MCF 10A (cell line): Measurements from ENCODE around the gene EDAR. TPM values are rescaled to one million over a fixed set of nuclear protein-coding genes. Genes with fewer than 3 reads are reported as not detected.
A peak's percentile ranks its signal among the peaks of the same experiment; 100 is the strongest.

Source experiments
- Bru-seq: library from RNA; stranded (reverse); fragments of 400-500 nt; gene quantifications from one replicate; lab custom pipeline; 2021; lab: Mats Ljungman, UMichigan
- BruChase-seq, 2 experiments: library from RNA; stranded (reverse); fragments of 400-500 nt; gene quantifications; one replicate each; lab custom pipeline; 2021; lab: Mats Ljungman, UMichigan
- BruUV-seq: library from RNA; stranded (reverse); fragments of 400-500 nt; replicated peaks from 2 replicates; lab custom pipeline; 2021; lab: Mats Ljungman, UMichigan
- CTCF ChIA-PET: fragments of 300-600 bp; sonication (Branson Sonifier 250); formaldehyde crosslinking; extraction: SDS; loops from one replicate; lab custom pipeline; 2021; ENCODE audit warnings: antibody characterized with exemption, inconsistent platforms; lab: Yijun Ruan, JAX
- POLR2A ChIA-PET: fragments of 300-600, 350-650 bp; sonication (Branson Sonifier 250); formaldehyde crosslinking; extraction: SDS; loops from one replicate; lab custom pipeline; 2020; ENCODE audit warnings: antibody characterized with exemption, inconsistent platforms; lab: Yijun Ruan, JAX
- DNase-seq: peaks from one replicate; pipeline ENCODE4 v3.0.0-alpha.2; 2018; ENCODE audit not compliant: unreplicated experiment
- H3K27ac Mint-ChIP-seq: one replicate; pipeline ENCODE4 v1.8.0; 2022; ENCODE audit warnings: mild to moderate bottlenecking, low read depth, mixed read lengths; ENCODE audit not compliant: unreplicated experiment
- H3K27me3 Mint-ChIP-seq: one replicate; pipeline ENCODE4 v1.8.0; 2022; ENCODE audit warnings: mixed read lengths; ENCODE audit not compliant: insufficient read depth, unreplicated experiment
- H3K36me3 Mint-ChIP-seq: one replicate; pipeline ENCODE4 v1.8.0; 2022; ENCODE audit warnings: mild to moderate bottlenecking, moderate library complexity, mixed read lengths; ENCODE audit not compliant: insufficient read depth, unreplicated experiment
- H3K4me1 Mint-ChIP-seq: one replicate; pipeline ENCODE4 v1.8.0; 2022; ENCODE audit warnings: mixed read lengths; ENCODE audit not compliant: insufficient read depth, unreplicated experiment
- H3K4me3 Mint-ChIP-seq: one replicate; pipeline ENCODE4 v1.8.0; 2022; ENCODE audit warnings: mild to moderate bottlenecking, moderate library complexity, mixed read lengths; ENCODE audit not compliant: unreplicated experiment
- H3K9me3 Mint-ChIP-seq: one replicate; pipeline ENCODE4 v1.8.0; 2022; ENCODE audit warnings: mixed read lengths; ENCODE audit not compliant: unreplicated experiment
- CTCF ChIP-seq: fragments of 200-600 bp; IDR thresholded peaks from one replicate; pipeline ENCODE4 v1.8.0; 2022; ENCODE audit warnings: antibody characterized with exemption, mild to moderate bottlenecking; ENCODE audit not compliant: unreplicated experiment
- intact Hi-C: fragments of 100-400 bp; cut with micrococcal nuclease; formaldehyde crosslinking; loops from 2 replicates; pipeline ENCODE4 v1.14.1; 2022
- long read RNA-seq: library from polyadenylated mRNA; stranded (forward); transcript quantifications from one replicate; pipeline ENCODE4 v2.0.0, GENCODE V29; 2022
- total RNA-seq: library from RNA; stranded (reverse); gene quantifications from 2 replicates; pipeline ENCODE4 v1.2.3, GENCODE V29; 2022

Gene EDAR
- total RNA-seq (0.14 and 0.37 TPM in 2 replicates), Bru-seq, nascent RNA (percentile 19 among the genes with signal in this experiment), BruChase-seq, experiment 1, labeled RNA remaining after a 6-hour chase (percentile 15 among the genes with signal in this experiment), BruChase-seq, experiment 2, labeled RNA remaining after a 2-hour chase (percentile 21 among the genes with signal in this experiment)
- long read RNA-seq, partial matches to known transcripts: 0 of 1 reads
- long read RNA-seq, other reads (novel, unspliced or antisense): 1 of 1 reads

- Mint-ChIP-seq H3K27me3 (peaks cover 11% of the 10 kb centered on the region), H3K4me1 (peaks cover 26% of the 10 kb centered on the region), H3K27ac (no peak within 1 kb of the TSS), H3K36me3 (no peaks in the 10 kb centered on the region), H3K9me3 (no peaks in the 10 kb centered on the region), H3K4me3 (peak within 1 kb of the TSS; percentile 55)
- no TSS peak for BruUV-seq
- POLR2A ChIA-PET: interaction anchor here (1.2 to 1.5 kb wide), 2 partner anchors 16 to 135 kb away, joined by 4 read pairs; no protein-coding TSS in a partner anchor
- intact Hi-C loops: loop anchor here (1.0 kb wide), 2 partner anchors 61 to 134 kb away; no protein-coding TSS in a partner anchor
- peak; percentile 83 for TF ChIP-seq CTCF
- peak; percentile 80 for DNase-seq
- CTCF ChIA-PET: interaction anchor here (0.5 to 7.4 kb wide), 42 partner anchors 10 to 558 kb away, joined by 3 to 94 read pairs (median 4); no protein-coding TSS in a partner anchor
Measured at GRCh38 chr2:108988796-108989713, at the start of gene EDAR. EDAR (minus strand) TSS chr2:108989220; CDS start chr2:108931014, 58,206 bp downstream.

- intact Hi-C loops: no loop called here
- Mint-ChIP-seq H3K4me1 (no peaks in the 10 kb centered on the region), H3K27me3 (no peaks in the 10 kb centered on the region), H3K36me3 (no peaks in the 10 kb centered on the region), H3K9me3 (no peaks in the 10 kb centered on the region), H3K4me3 (no peak overlapping the region), H3K27ac (no peak overlapping the region)
- no TSS peak for BruUV-seq
- TF ChIP-seq CTCF: no peak
- no peak for DNase-seq
- ChIA-PET CTCF (interaction anchor here (0.5 to 1.0 kb wide), 2 partner anchors 23 to 32 kb away, joined by 3 to 4 read pairs; no protein-coding TSS in a partner anchor), POLR2A (no interaction called here)
Measured at GRCh38 chr2:109033171-109033570, 44.2 kb upstream of the EDAR start.

GRCh38 chr2:109032229-109032820 is 43.3 kb upstream of the EDAR start:
- CTCF ChIA-PET: interaction anchor here (0.6 kb wide), 1 partner anchor 168 kb away, joined by 4 read pairs; no protein-coding TSS in a partner anchor
- BruUV-seq: no TSS peak
- no peak overlapping the region for H3K27ac Mint-ChIP-seq

More at GRCh38 chr2:109032229-109032820, 43.3 kb upstream of the EDAR start:
- no peaks in the 10 kb centered on the region for H3K9me3 Mint-ChIP-seq
- H3K27me3 Mint-ChIP-seq: no peaks in the 10 kb centered on the region
- no peak for DNase-seq
- no peak for TF ChIP-seq CTCF
- H3K36me3 Mint-ChIP-seq: no peaks in the 10 kb centered on the region
- peak overlapping the region; percentile 48 for H3K4me3 Mint-ChIP-seq
- intact Hi-C loops: no loop called here
- POLR2A ChIA-PET: no interaction called here
- no peaks in the 10 kb centered on the region for H3K4me1 Mint-ChIP-seq
